ENCODE measurements around the gene INO80. TPM values are rescaled to one million over a fixed set of nuclear protein-coding genes. Genes with fewer than 3 reads are reported as not detected.

INO80 gene
- total RNA-seq, 4 donors from 2014 or later, result 20.9 to 28.4 (median 25.1) TPM

- no peak for TF ChIP-seq CTCF (IDR thresholded peaks at IDR 0.05; ENCODE audit: low read depth)
Measured at GRCh38 chr15:40941528-40942336, 174.3 kb downstream of the INO80 start.

DNA sequence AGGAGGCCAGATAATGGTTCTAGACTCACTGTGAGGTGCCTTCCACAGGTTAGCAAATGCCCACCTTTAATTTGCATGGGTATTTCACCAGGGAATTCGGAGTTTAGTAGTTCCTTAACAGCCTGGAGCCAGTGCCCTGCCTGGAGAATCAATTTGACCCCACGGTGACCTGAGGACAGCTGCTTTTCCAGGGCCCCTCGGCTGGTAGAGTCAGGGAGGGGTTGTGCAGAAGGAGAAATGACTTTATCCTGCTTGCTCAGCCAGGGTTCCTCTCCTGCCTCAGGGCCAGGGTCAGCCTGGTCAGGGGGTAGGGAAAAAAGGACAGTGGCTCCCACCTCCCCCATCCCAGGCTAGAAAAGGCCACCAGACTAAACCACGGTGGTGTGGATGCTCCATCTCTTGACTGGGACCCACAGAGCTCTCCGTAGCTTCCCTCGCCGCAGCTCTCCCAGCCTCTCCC is 175.0 kb downstream of the INO80 start:
- no peak for TF ChIP-seq CTCF (IDR thresholded peaks at IDR 0.05; ENCODE audit: low read depth)

GRCh38 chr15:40940296-40940801 is 175.7 kb downstream of the INO80 start:
- TF ChIP-seq CTCF (IDR thresholded peaks at IDR 0.05; ENCODE audit: low read depth), result no peak

GRCh38 chr15:40938536-40938870 is 177.6 kb downstream of the INO80 start:
- TF ChIP-seq CTCF (IDR thresholded peaks at IDR 0.05; ENCODE audit: low read depth), result no peak

DNA sequence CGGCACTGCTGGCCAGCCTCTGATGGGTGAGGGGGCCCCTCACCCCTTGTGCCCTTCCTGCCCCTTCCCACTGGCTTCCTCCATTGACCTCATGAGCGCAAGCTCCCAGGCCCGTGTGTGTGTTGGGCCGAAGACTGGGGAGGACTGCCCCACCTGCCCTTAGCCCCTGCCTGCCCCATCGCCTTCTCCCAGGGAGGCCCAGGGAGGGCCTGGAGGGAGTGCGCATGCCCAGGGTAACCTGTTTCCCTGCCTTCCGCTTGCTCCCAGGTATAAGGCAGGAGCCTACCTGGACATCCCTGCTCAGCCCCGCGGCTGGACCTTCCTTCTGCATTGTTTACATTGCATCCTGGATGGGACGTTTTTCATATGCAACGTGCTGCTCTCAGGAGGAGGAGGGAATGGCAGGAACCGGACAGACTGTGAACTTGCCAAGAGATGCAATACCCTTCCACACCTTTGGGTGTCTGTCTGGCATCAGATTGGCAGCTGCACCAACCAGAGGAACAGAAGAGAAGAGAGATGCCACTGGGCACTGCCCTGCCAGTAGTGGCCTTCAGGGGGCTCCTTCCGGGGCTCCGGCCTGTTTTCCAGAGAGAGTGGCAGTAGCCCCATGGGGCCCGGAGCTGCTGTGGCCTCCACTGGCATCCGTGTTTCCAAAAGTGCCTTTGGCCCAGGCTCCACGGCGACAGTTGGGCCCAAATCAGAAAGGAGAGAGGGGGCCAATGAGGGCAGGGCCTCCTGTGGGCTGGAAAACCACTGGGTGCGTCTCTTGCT is 178.1 kb downstream of the INO80 start:
- no peak for TF ChIP-seq CTCF (IDR thresholded peaks at IDR 0.05; ENCODE audit: low read depth)

- no peak for TF ChIP-seq CTCF (IDR thresholded peaks at IDR 0.05; ENCODE audit: low read depth)
Measured at GRCh38 chr15:40936709-40937666, 179.1 kb downstream of the INO80 start.

Data from subcutaneous adipose tissue (tissue), 4 donors.